MM.1S (cell line): ENCODE data around the gene FAM53A.
"Not testable (repeated sequence)": the region's sequence is repeated elsewhere in the genome, so short reads cannot be mapped to it uniquely, and the experiment has no call there.

Source experiments
- CTCF ChIP-seq: fragments of 300-600 bp; sonication (generic); IDR thresholded peaks from 2 replicates; pipeline ENCODE4 v1.5.1; 2016; ENCODE audit warnings: antibody characterized with exemption, low read length, mixed read lengths
- EZH2 ChIP-seq: fragments of 300-600 bp; sonication (generic); optimal IDR thresholded peaks from 2 replicates; pipeline ENCODE3; 2017; ENCODE audit warnings: low read depth, mild to moderate bottlenecking, antibody characterized with exemption, low read length, mixed read lengths
- EZH2phosphoT487 ChIP-seq: fragments of 300-600 bp; sonication (generic); IDR thresholded peaks from 2 replicates; pipeline ENCODE4 v1.6.1; 2018; ENCODE audit warnings: antibody characterized with exemption, low read length

- TF ChIP-seq CTCF, EZH2, EZH2phosphoT487: not testable (repeated sequence)
Observed at GRCh38 chr4:1607436-1608195, 76.5 kb downstream of the FAM53A start.
